ENCODE data around the gene SLC49A3.

GRCh38 chr4:717601-718320 lies 28.8 kb upstream of the SLC49A3 start:
- TF ChIP-seq CTCF (IDR thresholded peaks at IDR 0.05) (no peak), POLR2A (IDR thresholded peaks at IDR 0.05) (no peak)
